Tongue (tissue), 2 donors: ENCODE data around the gene TBCB. TPM values are rescaled to one million over a fixed set of nuclear protein-coding genes. Genes with fewer than 3 reads are reported as not detected.
"Not testable (repeated sequence)": the region's sequence is repeated elsewhere in the genome, so short reads cannot be mapped to it uniquely, and the experiment has no call there.

Source experiments
- DNase-seq: peaks from one replicate; pipeline ENCODE4 v3.0.0-alpha.2; 2015
- total RNA-seq: library from RNA; depleted of rRNA; stranded (reverse); fragments of >200 nt; gene quantifications from one replicate; pipeline ENCODE4 v1.2.3, GENCODE V29; 2014

Gene TBCB
- total RNA-seq, 1 donor from 2014 or later = 139 TPM

DNA sequence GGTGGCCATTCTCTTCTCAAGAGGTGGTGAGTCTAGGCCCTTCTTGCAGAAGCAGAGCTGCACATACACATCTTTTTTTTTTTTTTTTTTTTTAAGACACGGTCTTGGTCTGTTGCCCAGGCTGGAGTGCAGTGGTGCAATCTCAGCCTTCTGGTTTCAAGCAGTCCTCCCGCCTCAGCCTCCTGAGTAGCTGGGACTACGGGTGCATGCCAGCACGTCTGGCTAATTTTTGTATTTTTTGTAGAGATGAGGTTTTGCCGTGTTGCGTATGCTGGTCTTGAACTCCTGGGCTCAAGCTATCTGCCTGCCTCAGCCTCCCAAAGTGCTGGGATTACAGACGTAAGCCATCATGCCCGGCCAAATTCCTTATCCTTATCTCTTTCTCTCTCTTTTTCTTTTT is 58.6 kb downstream of the TBCB start:
- DNase-seq = not testable (repeated sequence)

Other genes with a start within 250 kb of the TBCB start
- 6.3 TPM for gene APLP1, start 246.9 kb upstream of the TBCB start, total RNA-seq
- gene NFKBID, start 214.9 kb upstream of the TBCB start, total RNA-seq = 2.5 TPM
- gene HCST, start 212.9 kb upstream of the TBCB start, total RNA-seq = not detected
- 3.6 TPM for gene TYROBP, start 207.2 kb upstream of the TBCB start, total RNA-seq
- 3.0 TPM for gene LRFN3, start 179.1 kb upstream of the TBCB start, total RNA-seq
- 20.8 TPM for gene SDHAF1, start 120.3 kb upstream of the TBCB start, total RNA-seq
- 1.9 TPM for gene SYNE4, start 106.7 kb upstream of the TBCB start, total RNA-seq
- 10.1 TPM for gene ALKBH6, start 101.3 kb upstream of the TBCB start, total RNA-seq
- gene CLIP3, start 82.6 kb upstream of the TBCB start, total RNA-seq = 5.7 TPM
- 6.7 TPM for gene THAP8, start 61.2 kb upstream of the TBCB start, total RNA-seq
- 4.3 TPM for gene WDR62, start 60.6 kb upstream of the TBCB start, total RNA-seq
- not detected for gene OVOL3, start 4.3 kb upstream of the TBCB start, total RNA-seq
- gene POLR2I, start 593 bp upstream of the TBCB start, total RNA-seq = 35.9 TPM
- 217 TPM for gene CAPNS1, start 24.6 kb downstream of the TBCB start, total RNA-seq
- 39.5 TPM for gene COX7A1, start 37.0 kb downstream of the TBCB start, total RNA-seq
- gene ZNF565, start 99.2 kb downstream of the TBCB start, total RNA-seq = 11.8 TPM
- gene ZNF146, start 99.6 kb downstream of the TBCB start, total RNA-seq = 148 TPM